ENCODE data around the gene LPAR6.

The LPAR6 gene

GRCh38 chr13:48446464-48446863 is 33.6 kb upstream of the LPAR6 start:
- Histone ChIP-seq H3K27ac (ENCODE audit: low read depth, low read length) (no peak overlapping the region), H3K36me3 (ENCODE audit: control insufficient read depth, low read length) (peaks cover 59% of the 10 kb centered on the region), H4K20me1 (ENCODE audit: control insufficient read depth, insufficient read depth, low read depth, low read length) (no peaks in the 10 kb centered on the region), H3K4me1 (ENCODE audit: control insufficient read depth, low read length) (no peaks in the 10 kb centered on the region), H3K4me3 (ENCODE audit: low read length) (no peak overlapping the region), H3K9me2 (replicated peaks; ENCODE audit: control insufficient read depth, low read length) (no peaks in the 10 kb centered on the region), H3K79me2 (ENCODE audit: control insufficient read depth, low read length) (peaks cover 39% of the 10 kb centered on the region), H3K27me3 (ENCODE audit: control insufficient read depth, low read length) (no peaks in the 10 kb centered on the region), H3K9me3 (ENCODE audit: control insufficient read depth, insufficient read depth, low read length) (peaks cover 12% of the 10 kb centered on the region; the same call in 1 of the 2 replicates), H3F3A (ENCODE audit: control insufficient read depth, insufficient read depth) (no peaks in the 10 kb centered on the region), H3K4me2 (ENCODE audit: low read length) (no peak overlapping the region)
- TF ChIP-seq CTCF (IDR thresholded peaks at IDR 0.05; ENCODE audit: low read depth, low read length, poor library complexity, severe bottlenecking) (no peak), EZH2phosphoT487 (IDR thresholded peaks at IDR 0.05; ENCODE audit: borderline replicate concordance, low read length) (no peak)

GRCh38 chr13:48443442-48444208 is 30.7 kb upstream of the LPAR6 start:
- no peaks in the 10 kb centered on the region for H3K27me3 ChIP-seq (ENCODE audit: control insufficient read depth, low read length)
- H3K27ac ChIP-seq (ENCODE audit: low read depth, low read length) = no peak overlapping the region
- peaks cover 12% of the 10 kb centered on the region for H3K79me2 ChIP-seq (ENCODE audit: control insufficient read depth, low read length)
- H3K4me1 ChIP-seq (ENCODE audit: control insufficient read depth, low read length) = no peaks in the 10 kb centered on the region
- H3K36me3 ChIP-seq (ENCODE audit: control insufficient read depth, low read length) = peaks cover 43% of the 10 kb centered on the region
- H3F3A ChIP-seq (ENCODE audit: control insufficient read depth, insufficient read depth) = no peaks in the 10 kb centered on the region
- TF ChIP-seq EZH2phosphoT487 (IDR thresholded peaks at IDR 0.05; ENCODE audit: borderline replicate concordance, low read length) = no peak
- H3K9me2 ChIP-seq (replicated peaks; ENCODE audit: control insufficient read depth, low read length) = no peaks in the 10 kb centered on the region
- H3K4me2 ChIP-seq (ENCODE audit: low read length) = no peak overlapping the region
- no peaks in the 10 kb centered on the region for H4K20me1 ChIP-seq (ENCODE audit: control insufficient read depth, insufficient read depth, low read depth, low read length)
- H3K9me3 ChIP-seq (ENCODE audit: control insufficient read depth, insufficient read depth, low read length) = no peaks in the 10 kb centered on the region
- H3K4me3 ChIP-seq (ENCODE audit: low read length) = no peak overlapping the region

GRCh38 chr13:48437371-48437770 is 24.5 kb upstream of the LPAR6 start:
- Histone ChIP-seq H3K27me3 (ENCODE audit: control insufficient read depth, low read length) (no peaks in the 10 kb centered on the region), H3K4me1 (ENCODE audit: control insufficient read depth, low read length) (no peaks in the 10 kb centered on the region), H3K27ac (ENCODE audit: low read depth, low read length) (no peak overlapping the region), H3K4me3 (ENCODE audit: low read length) (no peak overlapping the region), H3K36me3 (ENCODE audit: control insufficient read depth, low read length) (peaks cover 16% of the 10 kb centered on the region), H3K9me3 (ENCODE audit: control insufficient read depth, insufficient read depth, low read length) (no peaks in the 10 kb centered on the region), H3K9me2 (replicated peaks; ENCODE audit: control insufficient read depth, low read length) (no peaks in the 10 kb centered on the region), H3K4me2 (ENCODE audit: low read length) (no peak overlapping the region), H3F3A (ENCODE audit: control insufficient read depth, insufficient read depth) (no peaks in the 10 kb centered on the region), H4K20me1 (ENCODE audit: control insufficient read depth, insufficient read depth, low read depth, low read length) (no peaks in the 10 kb centered on the region), H3K79me2 (ENCODE audit: control insufficient read depth, low read length) (no peaks in the 10 kb centered on the region)
- TF ChIP-seq EZH2phosphoT487 (IDR thresholded peaks at IDR 0.05; ENCODE audit: borderline replicate concordance, low read length) (no peak), CTCF (IDR thresholded peaks at IDR 0.05; ENCODE audit: low read depth, low read length, poor library complexity, severe bottlenecking) (no peak)

- Histone ChIP-seq H3K9me2 (replicated peaks; ENCODE audit: control insufficient read depth, low read length) (no peaks in the 10 kb centered on the region), H3K27ac (ENCODE audit: low read depth, low read length) (no peak overlapping the region), H3K4me2 (ENCODE audit: low read length) (no peak overlapping the region), H3K36me3 (ENCODE audit: control insufficient read depth, low read length) (peaks cover 17% of the 10 kb centered on the region), H3K27me3 (ENCODE audit: control insufficient read depth, low read length) (no peaks in the 10 kb centered on the region), H3K9me3 (ENCODE audit: control insufficient read depth, insufficient read depth, low read length) (no peaks in the 10 kb centered on the region), H3K4me1 (ENCODE audit: control insufficient read depth, low read length) (no peaks in the 10 kb centered on the region), H3F3A (ENCODE audit: control insufficient read depth, insufficient read depth) (no peaks in the 10 kb centered on the region), H3K79me2 (ENCODE audit: control insufficient read depth, low read length) (no peaks in the 10 kb centered on the region), H4K20me1 (ENCODE audit: control insufficient read depth, insufficient read depth, low read depth, low read length) (no peaks in the 10 kb centered on the region), H3K4me3 (ENCODE audit: low read length) (no peak overlapping the region)
- TF ChIP-seq EZH2phosphoT487 (IDR thresholded peaks at IDR 0.05; ENCODE audit: borderline replicate concordance, low read length) (no peak), CTCF (IDR thresholded peaks at IDR 0.05; ENCODE audit: low read depth, low read length, poor library complexity, severe bottlenecking) (no peak)
Observed at GRCh38 chr13:48436661-48437288, 23.9 kb upstream of the LPAR6 start.
